GM21723 (cell line): Measurements from ENCODE around the gene MINK1.
A peak's percentile ranks its signal among the peaks of the same experiment; 100 is the strongest.

Experiments used
- ATAC-seq: cut with Tn5 transposase; IDR thresholded peaks from one replicate; pipeline ENCODE4 v1.9.1; 2021; ENCODE audit warnings: mild to moderate bottlenecking, moderate library complexity; ENCODE audit not compliant: unreplicated experiment

Gene MINK1

GRCh38 chr17:4810696-4811290 is 22.3 kb upstream of the MINK1 start:
- no peak for ATAC-seq

GRCh38 chr17:4811471-4811870 is 21.7 kb upstream of the MINK1 start:
- ATAC-seq: no peak

GRCh38 chr17:4812690-4813089 is 20.4 kb upstream of the MINK1 start:
- ATAC-seq: no peak

GRCh38 chr17:4815043-4815675 is 18.0 kb upstream of the MINK1 start:
- no peak for ATAC-seq

- no peak for ATAC-seq
These were observed 16.3 kb upstream of the MINK1 start for GRCh38 chr17:4816826-4817225.

GRCh38 chr17:4818276-4818675 is 14.9 kb upstream of the MINK1 start:
- no peak for ATAC-seq

- no peak for ATAC-seq
These were observed 10.3 kb upstream of the MINK1 start for GRCh38 chr17:4822835-4823234.

GRCh38 chr17:4823373-4824089 is 9.6 kb upstream of the MINK1 start:
- no peak for ATAC-seq

GRCh38 chr17:4827399-4827798 is 5.7 kb upstream of the MINK1 start:
- ATAC-seq: no peak

- peak; percentile 10 for ATAC-seq
These were observed 337 bp upstream of the MINK1 start for GRCh38 chr17:4832829-4833177.

- ATAC-seq: no peak
These were observed 971 bp downstream of the MINK1 start for GRCh38 chr17:4833941-4834680.

GRCh38 chr17:4834681-4835020 is 1.5 kb downstream of the MINK1 start:
- no peak for ATAC-seq

- no peak for ATAC-seq
These were observed 3.1 kb downstream of the MINK1 start for GRCh38 chr17:4836221-4836620.

GRCh38 chr17:4837471-4838308 is 4.5 kb downstream of the MINK1 start:
- ATAC-seq: no peak

- ATAC-seq: no peak
These were observed 5.2 kb downstream of the MINK1 start for GRCh38 chr17:4838309-4838785.

- ATAC-seq: no peak
These were observed 6.1 kb downstream of the MINK1 start for GRCh38 chr17:4839221-4839620.

- no peak for ATAC-seq
These were observed 7.1 kb downstream of the MINK1 start for GRCh38 chr17:4839965-4840892.

- ATAC-seq: no peak
These were observed 7.7 kb downstream of the MINK1 start for GRCh38 chr17:4840893-4841242.

GRCh38 chr17:4842376-4842775 is 9.2 kb downstream of the MINK1 start:
- no peak for ATAC-seq
